Gastroesophageal sphincter (tissue), 2 donors: ENCODE measurements around the gene C1orf185.

Source experiments
- EP300 ChIP-seq: sonication (generic); formaldehyde crosslinking; IDR thresholded peaks from one replicate; pipeline ENCODE4 v1.6.1; 2017; ENCODE audit warnings: antibody characterized with exemption, mild to moderate bottlenecking
- POLR2A ChIP-seq, 2 donors: fragments of 450-650 bp; IDR thresholded peaks; one replicate each; pipeline ENCODE4 v1.6.1; 2017; ENCODE audit warnings: antibody characterized with exemption in 2 of 2, mild to moderate bottlenecking in 2 of 2, moderate library complexity in 1 of 2

- TF ChIP-seq POLR2A (IDR thresholded peaks at IDR 0.05): no peak
- no peak for TF ChIP-seq EP300
These were observed 90.3 kb downstream of the C1orf185 start for GRCh38 chr1:51192213-51192843.
